Stimulated activated CD8-positive, alpha-beta memory T cell treated with anti-CD3 and anti-CD28 coated beads, Interleukin-12 subunit alpha, Interleukin-12 subunit beta, amount 100 ng/mL, for 4 hours (primary cell): ENCODE results near the gene SPINK13.
"Not testable (repeated sequence)": the region's sequence is repeated elsewhere in the genome, so short reads cannot be mapped to it uniquely, and the experiment has no call there.

Experiments
- DNase-seq: peaks from one replicate; pipeline ENCODE4 v3.0.0-alpha.2; 2020; ENCODE audit warnings: low read depth

The SPINK13 gene

DNA sequence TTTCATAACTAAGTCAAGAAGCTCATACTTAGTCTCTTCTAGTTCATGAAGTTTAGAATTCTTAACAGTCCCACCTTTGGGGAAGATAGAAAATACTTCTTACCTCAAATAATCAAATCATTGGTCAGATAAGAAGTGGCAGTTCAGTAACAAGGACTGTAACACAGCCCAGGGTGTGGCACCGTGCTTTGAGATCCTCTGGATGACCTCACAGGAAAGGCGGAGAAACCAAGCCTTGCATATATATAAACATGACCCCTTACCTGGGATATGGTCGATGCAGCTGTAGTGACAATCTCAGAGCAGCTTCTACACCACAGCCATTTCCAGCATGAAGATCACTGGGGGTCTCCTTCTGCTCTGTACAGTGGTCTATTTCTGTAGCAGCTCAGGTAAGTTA lies 43.6 kb downstream of the SPINK13 start, which contains the start of gene SPINK7:
Gene SPINK7, plus strand, starts transcription at position 271 of the 400 bp plus-strand sequence. Its CDS starts 61 bp downstream, at position 332.
- DNase-seq: no peak

DNA sequence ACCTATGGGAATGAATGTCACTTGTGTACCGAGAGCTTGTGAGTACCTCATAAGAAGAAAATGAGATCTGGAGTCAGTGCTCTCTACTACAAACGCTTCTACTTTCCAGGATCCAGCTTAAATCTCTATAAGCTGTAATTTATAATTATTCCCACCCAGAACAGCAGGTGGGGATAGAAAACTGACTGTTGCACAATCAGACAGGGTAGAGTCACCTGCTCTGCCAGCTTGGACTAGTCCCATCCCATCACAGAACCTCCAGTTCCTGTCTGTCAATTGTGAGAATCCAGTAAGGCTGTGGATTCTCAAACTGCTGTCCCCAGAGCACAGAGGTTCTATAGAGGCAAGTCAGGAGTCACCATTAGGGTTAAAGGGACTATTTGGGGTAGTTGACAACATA lies 45.6 kb downstream of the SPINK13 start:
- no peak for DNase-seq

DNA sequence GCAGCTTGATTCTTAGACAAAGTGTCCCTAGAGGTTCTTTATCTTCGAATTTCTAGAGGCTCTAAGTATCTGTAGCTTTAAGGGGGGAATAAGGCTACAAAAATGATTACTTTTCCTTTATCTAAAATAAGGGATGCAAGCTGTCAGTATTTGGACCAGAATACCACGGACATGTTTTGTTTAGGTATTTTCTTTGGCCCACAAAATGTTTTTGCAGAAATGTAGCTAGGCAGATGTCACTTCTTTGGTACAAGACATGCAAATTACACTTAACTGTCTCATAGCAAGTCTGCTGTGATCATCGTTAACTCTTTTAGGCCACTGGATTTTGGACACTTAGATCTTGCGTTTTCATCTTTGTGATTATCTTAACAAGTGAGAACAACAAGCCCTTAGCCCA lies 46.1 kb downstream of the SPINK13 start:
- DNase-seq: no peak

DNA sequence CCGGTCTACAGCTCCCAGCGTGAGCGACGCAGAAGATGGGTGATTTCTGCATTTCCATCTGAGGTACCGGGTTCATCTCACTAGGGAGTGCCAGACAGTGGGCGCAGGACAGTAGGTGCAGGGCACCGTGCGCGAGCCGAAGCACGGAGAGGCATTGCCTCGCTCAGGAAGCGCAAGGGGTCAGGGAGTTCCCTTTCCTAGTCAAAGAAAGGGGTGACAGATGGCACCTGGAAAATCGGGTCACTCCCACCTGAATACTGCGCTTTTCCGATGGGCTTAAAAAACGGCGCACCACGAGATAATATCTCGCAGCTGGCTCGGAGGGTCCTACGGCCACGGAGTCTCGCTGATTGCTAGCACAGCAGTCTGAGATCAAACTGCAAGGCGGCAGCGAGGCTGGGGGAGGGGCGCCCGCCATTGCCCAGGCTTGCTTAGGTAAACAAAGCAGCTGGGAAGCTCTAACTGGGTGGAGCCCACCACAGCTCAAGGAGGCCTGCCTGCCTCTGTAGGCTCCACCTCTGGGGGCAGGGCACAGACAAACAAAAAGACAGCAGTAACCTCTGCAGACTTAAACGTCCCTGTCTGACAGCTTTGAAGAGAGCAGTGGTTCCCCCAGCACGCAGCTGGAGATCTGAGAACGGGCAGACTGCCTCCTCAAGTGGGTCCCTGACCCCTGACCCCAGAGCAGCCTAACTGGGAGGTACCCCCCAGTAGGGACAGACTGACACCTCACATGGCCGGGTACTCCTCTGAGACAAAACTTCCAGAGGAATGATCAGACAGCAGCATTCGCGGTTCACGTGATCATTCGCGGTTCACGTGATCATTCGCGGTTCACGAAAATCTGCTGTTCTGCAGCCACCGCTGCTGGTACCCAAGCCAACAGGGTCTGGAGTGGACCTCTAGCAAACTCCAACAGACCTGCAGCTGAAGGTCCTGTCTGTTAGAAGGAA lies 51.7 kb downstream of the SPINK13 start:
- DNase-seq: not testable (repeated sequence)

DNA sequence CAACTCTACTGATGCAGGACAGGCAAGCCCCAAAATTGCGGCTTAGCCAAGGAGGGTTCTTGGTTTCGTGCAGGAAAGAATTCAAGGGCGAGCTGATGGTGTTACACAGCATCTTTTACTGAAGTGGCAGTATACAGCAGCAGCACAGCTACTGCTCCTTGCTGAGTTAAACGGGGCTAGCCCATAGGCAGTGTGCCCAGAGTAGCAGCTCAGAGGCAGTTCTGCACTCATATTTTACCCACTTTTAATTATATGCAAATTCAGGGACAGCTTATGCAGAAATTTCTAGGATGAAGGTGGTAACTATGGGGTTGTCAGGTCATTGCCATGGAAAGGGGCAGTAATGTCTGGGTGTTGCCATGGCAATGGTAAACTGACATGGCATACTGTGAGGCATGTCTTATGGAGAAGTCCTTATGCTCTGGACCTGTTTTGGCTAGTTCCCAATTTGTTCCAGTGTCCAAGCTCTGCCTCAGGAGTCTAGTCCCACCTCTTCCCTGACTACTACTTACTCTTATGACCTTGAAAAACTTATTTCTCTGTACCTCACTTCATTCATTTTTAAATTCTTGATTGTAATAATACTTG lies 64.8 kb downstream of the SPINK13 start:
- DNase-seq: no peak

DNA sequence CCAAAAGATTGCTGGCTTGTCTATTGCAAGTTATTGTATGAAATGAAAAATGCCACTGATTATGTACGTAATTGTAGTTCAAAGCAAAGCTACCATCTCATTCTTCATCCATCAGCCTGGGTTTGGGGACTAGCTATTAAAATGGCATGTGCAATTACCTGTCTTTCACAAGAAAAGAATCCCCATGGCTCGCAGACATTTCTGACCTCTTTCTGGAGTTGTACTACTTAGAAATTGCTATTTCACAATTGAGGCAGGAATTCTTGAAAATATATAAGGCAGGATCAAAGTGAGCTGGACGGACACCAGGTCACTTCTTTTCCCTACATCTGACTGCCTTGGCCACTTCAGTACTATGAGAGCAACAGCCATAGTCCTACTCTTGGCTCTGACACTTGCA lies 66.7 kb downstream of the SPINK13 start, which contains the start of gene SPINK9:
Gene SPINK9, plus strand, starts transcription at position 301 of the 400 bp plus-strand sequence. Its CDS starts 55 bp downstream, at position 356.
- no peak for DNase-seq
